LNCAP (cell line): ENCODE results near the gene KIRREL3.

Experiments
- TF ChIP-seq, protein P1 (sequence below): fragments of 450-650 bp; IDR thresholded peaks from 2 replicates; pipeline ENCODE4 v1.5.1; 2017; ENCODE audit warnings: mild to moderate bottlenecking

The KIRREL3 gene

DNA sequence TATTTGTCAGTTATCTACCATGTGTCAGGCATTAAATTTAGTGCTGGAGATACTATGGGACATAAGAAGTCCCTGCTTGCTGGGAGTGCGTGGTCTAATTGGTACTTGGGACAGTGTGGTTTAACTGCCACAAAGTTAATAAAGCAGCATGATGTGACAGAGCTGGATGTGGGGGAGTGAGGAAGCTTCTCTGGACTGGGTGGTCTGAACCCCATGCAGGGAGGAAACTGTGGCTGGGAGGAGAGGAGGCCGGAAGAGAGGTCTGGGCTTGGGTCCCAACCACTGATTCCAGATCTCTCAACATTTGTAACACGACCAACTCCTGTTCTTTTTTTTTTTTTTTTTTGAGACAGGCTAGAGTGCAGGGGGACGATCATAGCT lies 607.9 kb downstream of the KIRREL3 start:
- TF ChIP-seq, protein P1, sequence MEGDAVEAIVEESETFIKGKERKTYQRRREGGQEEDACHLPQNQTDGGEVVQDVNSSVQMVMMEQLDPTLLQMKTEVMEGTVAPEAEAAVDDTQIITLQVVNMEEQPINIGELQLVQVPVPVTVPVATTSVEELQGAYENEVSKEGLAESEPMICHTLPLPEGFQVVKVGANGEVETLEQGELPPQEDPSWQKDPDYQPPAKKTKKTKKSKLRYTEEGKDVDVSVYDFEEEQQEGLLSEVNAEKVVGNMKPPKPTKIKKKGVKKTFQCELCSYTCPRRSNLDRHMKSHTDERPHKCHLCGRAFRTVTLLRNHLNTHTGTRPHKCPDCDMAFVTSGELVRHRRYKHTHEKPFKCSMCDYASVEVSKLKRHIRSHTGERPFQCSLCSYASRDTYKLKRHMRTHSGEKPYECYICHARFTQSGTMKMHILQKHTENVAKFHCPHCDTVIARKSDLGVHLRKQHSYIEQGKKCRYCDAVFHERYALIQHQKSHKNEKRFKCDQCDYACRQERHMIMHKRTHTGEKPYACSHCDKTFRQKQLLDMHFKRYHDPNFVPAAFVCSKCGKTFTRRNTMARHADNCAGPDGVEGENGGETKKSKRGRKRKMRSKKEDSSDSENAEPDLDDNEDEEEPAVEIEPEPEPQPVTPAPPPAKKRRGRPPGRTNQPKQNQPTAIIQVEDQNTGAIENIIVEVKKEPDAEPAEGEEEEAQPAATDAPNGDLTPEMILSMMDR = no peak

- TF ChIP-seq, protein P1 = no peak
These were observed 608.5 kb downstream of the KIRREL3 start for GRCh38 chr11:126391970-126392632.

DNA sequence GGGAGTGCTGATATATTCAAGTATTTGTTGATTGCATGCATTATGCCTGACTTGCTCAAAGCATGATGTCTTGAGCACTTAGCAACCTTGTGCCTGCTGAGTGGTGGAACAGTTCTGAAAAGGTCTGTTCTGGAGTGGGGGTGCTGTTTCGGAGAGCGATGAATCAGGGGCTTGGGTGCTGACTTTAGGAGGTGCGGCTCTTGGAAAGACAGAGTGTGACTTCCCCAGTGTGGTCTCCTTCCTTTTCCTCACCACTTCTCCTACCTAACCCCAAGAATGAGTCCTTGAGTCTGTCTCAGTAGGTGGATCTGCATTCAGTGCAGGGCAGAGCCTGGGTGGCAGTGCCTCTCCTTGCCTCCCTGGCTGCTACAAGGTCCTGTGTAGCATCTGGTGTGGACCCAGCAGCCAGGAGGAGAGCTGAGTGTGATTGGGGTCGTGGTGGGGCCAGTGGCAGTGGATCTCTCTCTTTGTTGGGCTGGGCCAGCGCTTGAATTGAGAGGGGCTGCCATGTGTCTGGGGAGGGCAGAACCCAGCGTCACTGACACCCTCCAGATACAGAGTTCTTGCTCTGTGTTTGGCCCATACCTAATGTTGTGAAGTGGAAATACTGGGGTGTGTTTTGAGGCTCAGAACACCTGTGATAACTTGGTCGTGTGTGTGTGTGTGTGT lies 609.1 kb downstream of the KIRREL3 start:
- TF ChIP-seq, protein P1 = no peak

DNA sequence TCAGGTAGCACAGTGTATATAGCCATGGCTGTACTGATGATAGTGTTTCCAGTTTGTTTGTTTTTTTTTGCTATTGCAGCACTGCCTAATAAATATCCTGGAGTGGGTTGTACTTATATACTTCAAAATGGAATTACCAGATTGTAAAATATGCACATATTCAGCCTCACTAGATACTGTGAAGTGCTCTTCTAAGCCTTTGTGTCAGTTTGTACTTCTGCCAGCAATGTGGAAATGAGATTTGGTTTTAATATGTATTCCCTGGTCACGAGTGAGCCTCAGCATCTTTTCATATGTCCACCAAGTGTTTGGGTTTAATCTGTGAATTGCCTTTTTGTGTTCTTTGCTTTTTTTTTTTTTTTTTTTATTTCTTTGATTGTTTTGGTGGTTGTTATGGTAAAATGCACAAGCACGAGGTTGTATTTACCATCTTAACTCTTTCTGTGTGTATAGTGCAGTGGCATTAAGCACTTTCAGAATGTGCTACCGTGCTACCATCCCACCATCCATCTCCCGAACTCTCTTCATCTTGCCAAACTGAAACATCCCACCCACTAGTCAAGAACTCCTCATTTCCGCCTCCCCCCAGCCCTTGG lies 610.2 kb downstream of the KIRREL3 start:
- TF ChIP-seq, protein P1 = no peak

DNA sequence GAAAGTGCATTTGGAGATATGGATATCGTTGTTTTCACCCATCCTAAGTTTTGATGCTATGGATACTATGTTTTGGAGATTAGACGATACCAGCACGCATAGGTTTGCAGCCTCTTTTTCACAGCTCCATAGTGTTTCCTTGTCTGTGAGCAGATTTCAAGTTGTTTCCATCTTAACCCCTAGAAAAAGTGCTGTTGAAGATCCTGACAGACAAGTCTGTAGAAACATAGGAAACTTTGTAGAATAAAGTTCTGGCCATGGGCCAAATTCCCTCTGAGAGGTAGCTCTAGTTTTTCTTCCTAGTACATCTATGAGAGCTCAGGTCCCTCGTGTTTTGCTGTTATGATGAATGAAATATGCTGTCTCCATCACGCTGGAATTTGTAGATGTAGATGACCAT lies 612.7 kb downstream of the KIRREL3 start:
- TF ChIP-seq, protein P1 = no peak

DNA sequence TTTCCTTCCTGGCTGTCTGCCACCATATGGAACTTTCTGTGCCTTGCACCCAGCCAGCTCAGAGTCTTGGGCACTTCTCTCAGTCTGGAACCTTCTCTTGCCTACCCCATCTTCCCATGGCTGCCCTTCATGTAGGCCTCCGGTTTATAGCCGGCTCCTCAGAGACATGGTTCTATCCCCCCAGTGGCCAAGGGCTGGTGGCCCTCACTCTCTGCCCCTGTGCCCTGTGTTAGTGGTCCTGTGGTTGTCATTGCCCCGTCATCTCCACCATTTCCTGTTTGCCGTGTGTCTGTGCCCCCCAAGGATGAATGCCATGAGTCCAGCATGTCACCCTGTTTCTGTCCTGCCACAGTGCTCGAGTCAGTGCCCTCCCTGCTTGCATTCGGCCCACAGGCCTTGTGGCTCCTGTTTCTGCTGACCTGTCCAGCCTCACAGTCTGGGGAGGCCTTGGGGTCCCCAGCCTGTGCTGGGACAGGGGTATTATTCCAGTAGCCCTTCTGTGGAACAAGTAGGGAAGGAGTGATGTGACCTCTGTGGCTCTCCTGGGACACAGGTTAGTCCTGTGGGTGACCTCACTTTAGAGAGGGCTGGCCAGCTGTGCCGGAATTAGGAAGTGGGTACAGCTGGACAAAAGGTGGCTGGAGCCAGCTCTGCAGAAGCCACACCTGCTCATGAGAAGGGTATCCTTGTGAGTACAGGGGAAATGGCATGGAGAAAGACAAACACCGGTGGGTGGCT lies 614.4 kb downstream of the KIRREL3 start:
- TF ChIP-seq, protein P1 = no peak

DNA sequence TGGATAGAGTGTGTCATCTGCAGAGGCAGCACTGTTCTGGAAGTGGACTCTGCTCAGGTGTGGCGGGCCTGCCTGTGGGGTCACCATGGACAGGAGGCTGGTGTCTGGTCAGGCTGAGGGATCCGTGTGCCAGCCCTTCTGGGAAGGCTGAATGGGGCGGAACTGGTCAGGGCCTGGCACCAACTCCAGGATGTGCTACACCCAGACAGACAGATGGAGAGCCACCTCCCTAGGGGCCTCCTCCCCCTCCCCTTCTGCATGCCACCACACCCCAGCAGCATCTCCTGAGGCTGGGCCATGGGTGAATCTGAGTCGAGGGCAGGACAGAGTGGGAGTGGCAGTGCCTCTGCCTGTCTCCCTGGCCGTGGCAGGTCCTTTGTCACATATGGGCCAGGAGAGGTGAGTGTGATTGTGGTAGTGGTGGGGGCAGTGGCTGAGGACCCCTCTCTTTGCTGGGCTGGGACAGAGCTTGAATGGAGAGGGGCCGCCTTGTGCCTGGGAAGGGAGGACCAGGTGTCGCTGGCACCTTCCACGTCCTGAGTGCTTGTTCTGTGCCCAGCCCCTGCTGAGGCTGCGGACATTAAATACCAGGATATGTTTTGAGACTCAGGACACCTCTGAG lies 616.0 kb downstream of the KIRREL3 start:
- TF ChIP-seq, protein P1 = no peak
